Fibroblast of skin of right biceps (primary cell): Measurements from ENCODE around the gene LHX3.
A peak's percentile ranks its signal among the peaks of the same experiment; 100 is the strongest.

Source experiments
- DNase-seq: peaks from one replicate; pipeline ENCODE4 v3.0.0-alpha.2; 2013

The LHX3 gene

DNA sequence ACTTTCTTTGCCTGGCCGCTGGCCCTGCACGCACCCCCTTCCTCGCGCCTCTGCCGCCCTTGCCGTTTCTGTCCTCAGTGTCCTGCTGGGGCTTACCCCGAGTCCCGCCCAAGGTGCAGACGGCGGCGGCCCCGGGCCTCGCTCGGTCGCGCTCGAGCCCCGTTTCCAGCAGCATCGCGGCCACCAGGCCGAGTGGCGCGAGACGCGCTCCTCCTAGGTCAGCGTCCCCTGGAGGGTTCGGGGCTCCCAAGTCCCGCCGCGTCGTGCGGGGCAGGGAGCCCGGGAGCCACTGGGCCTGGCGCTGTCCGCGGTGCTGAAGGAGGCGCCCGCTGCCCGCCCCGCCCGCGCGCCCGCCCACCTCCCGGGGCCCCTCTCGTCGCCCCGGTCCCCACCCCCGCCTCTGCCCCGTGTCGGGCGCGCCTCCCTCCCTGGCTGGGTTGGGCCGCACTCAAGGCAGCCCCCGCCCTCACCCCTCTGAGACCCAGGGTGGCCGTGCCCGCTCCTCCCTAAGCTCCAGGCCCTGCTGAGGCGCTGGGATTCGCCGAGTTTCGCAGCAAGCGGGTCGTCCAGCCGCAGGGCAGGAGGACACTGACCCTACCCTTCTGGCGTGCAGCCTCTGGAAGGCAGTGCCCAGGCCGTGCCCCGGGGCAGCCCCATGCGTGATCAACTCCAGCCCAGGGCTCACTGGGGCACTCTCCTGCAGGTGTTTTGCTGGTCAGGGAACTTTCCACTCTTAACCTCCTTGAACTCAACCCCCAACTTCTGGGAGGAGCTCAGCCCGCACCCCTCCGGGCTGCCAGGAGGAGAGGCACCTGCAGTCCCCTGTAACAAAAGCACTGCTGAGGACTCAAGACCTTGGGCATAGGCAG lies at the start of gene LHX3:
TSS of gene LHX3 (minus strand) at position 291 of the 869 bp plus-strand sequence. CDS start at position 175, 116 bp downstream.
- DNase-seq = peak; percentile 30

DNA sequence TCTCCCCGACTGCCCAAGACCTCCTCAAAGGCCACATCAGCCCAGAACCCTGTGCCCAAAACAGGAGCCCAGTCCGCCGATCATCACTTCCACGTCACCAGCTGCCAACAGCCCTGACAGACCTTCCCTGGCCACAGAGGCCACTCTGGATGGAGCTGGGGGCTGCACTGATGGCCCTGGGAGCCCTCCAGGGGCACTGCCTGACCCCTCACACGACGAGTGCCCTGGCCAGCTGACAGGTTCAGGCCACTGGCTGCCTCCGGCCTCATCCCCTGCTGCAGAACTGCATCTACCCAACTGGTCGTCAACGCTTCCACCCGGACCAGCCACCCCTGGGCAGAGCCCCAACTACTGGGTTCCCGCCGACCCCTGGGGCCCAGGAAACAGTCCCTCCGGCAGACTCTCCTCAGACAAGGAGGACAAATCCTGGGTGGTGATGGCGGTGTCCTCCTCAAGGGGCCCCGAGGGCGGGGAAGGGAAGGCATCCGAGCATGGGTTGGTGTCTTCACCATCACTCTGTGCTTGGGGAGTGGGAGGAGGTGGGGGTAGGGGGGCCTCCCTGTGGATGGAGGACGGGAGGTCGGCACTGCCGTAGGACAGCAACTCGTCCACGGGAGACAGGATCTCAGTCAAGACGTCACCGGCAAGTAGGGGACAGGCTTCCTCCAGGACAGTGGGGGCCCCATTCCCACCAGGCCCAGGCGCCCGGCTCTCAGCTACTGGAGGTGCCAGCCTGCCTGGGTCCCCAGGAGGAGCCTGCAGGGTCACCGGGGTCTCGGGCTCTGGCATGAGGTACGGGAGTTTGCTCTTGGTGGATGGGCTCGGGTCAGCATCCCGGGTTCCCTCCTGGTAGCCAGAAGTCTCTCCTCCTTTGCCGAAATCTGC lies 48.6 kb upstream of the LHX3 start:
- no peak for DNase-seq

DNA sequence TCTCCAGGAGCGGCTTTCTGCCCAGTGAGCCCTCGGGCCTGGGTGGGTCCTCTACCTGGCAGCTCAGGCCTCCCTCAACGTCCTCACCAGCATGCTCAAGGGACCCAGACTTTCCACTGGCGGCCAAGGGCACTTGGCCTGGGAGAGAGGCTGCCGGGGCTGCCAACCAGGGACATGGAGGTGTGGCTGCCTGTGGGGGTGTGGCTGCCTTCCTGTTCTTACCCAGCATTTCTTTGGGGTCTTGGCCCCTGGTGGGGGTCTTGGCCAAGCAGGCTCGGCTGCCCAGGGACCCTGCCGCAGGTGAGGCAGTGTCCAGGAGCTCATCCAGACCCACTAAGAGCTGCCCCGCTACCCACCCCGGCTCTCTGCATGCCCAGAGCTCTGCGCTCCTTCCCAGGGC lies 47.9 kb upstream of the LHX3 start:
- DNase-seq = no peak

DNA sequence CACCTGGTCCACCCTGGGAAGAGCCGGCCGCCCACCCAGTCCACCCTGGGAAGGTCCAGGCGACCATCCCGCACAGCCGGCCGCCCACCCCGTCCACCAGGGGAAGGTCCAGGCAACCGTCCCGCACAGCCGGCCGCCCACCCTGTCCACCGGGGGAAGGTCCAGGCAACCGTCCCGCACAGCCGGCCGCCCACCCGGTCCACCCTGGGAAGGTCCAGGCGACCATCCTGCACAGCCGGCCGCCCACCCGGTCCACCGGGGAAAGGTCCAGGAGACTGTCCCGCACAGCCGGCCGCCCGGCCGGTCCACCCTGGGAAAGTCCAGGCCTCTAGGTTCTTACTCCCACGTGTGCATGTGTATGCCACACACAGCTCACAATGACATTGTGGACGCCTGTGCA lies 47.4 kb upstream of the LHX3 start:
- no peak for DNase-seq

DNA sequence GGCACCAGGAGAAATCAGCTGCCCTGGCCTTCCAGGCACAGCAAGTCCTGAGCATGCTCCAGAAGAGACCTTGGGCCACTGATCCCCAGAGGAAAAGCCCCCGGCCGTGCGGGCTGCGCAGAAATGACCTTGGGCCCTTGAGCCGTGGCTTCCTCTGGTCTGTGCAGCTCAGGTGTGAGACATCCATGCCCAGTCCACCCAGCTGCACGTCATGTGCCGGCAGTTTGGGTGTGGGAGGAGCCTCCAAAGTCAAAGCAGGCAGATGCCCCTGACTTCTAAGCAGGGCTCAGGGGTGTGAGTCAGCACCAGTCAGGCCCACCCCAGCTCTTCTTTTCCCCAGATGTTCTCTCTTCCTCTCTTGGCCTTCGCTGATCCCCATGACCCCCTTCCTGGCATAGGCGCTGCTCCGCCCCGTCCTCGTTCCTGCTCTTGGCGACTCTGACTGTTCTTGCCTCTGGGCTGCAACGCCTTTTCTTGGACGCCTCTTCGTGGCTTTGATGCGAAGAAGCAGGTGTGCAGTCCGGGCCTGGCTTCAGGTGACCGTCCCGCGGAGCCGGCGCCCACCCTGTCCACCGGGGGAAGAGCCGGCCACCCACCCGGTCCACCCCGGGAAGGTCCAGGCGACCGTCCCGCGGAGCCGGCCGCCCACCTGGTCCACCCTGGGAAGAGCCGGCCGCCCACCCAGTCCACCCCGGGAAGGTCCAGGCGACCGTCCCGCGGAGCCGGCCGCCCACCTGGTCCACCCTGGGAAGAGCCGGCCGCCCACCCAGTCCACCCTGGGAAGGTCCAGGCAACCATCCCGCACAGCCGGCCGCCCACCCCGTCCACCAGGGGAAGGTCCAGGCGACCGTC lies 46.6 kb upstream of the LHX3 start:
- DNase-seq = no peak

DNA sequence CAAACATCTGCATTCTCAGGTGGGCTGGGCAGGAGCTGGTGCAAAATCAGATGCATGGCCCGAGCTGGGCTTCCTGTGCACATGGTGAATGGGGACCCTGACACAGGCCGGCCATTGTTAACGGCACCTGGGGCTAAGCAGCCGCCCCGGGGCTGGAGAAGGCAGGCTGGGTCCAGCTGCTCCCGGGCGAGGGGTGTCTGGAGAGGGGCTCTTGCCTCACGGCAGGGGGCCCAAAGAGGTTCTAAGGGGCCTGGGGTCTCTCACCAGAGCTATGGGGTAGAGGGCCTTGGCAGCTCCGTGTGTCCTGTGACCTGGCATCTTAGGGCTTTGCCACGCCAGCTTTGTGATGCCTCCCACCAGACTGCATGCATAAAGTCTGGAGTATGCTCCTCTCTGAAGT lies 45.7 kb upstream of the LHX3 start:
- no peak for DNase-seq

DNA sequence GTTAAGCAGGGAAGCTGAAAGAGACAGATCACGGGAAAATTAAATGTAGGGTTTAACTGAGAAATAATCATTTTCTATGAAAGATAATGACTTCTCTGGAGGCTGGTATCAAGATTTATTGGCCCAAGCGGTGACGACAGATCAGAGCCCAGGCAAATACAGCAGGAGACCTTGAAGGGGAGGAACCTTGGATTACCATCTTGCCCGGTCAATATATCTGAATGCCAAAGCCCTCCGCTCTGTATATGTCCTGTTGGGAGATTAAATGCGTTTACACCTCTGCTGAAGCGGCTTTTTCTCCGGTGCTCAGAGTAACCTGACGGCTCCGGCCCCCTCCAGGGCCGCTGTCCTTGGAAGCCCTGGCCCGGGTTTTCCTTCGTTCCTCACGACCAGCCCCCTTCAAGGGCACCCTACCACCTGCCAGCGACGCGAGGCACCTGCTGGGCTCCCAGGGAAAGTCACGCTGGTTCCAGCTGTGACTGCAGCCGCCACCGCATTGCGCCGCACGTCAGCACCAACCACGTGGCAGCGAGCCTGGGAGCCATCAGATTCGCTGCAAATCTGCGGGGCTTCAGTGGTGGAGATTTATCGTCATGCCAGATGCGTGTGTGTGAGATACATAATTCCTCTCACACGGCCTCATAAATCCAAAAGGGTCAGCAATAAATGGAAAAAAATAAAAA lies 45.1 kb upstream of the LHX3 start:
- no peak for DNase-seq

DNA sequence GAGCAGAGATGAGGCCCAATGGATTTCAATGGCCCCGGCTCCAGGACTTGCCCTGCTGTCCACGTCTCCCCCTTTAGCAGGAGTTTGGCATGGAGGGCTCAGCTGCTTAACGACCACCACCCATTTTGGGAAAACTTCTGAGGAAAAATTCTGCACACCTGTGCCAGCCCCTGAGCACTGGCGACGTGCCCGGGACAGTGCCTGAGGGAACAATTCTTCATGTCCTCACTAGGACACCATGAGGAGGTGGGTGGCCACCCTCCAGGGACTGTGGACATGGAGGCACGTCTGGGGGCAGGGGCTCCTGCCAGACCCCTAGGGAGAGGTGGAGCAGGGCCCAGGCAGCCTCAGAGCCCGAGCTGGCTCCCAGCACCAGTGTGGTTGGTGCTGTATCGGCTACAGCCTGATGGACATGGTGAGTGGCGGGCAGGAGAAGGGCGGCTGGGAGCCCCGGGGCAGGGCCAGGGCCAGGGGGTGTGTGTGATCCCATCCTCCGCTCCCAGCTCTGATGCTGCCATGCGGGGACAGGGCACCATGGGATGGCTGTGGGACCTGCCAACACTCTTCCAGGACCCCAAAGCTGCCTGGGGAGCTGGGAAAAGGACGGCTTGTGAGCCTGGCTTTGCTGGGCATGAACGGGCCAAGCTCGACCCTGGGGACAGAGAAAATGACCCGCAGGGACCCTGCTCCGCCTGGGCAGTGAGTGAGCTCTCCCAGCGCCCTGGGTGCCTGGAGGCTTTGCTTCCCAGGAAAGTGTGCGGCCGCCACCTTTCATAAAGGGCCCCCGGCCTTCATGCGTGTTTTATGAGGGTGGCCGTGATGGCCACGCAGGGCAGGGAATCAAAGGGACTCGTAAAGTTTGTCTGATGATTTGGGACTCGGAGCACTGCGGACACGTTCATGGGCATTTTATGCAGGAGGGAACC lies 44.3 kb upstream of the LHX3 start:
- DNase-seq = no peak

DNA sequence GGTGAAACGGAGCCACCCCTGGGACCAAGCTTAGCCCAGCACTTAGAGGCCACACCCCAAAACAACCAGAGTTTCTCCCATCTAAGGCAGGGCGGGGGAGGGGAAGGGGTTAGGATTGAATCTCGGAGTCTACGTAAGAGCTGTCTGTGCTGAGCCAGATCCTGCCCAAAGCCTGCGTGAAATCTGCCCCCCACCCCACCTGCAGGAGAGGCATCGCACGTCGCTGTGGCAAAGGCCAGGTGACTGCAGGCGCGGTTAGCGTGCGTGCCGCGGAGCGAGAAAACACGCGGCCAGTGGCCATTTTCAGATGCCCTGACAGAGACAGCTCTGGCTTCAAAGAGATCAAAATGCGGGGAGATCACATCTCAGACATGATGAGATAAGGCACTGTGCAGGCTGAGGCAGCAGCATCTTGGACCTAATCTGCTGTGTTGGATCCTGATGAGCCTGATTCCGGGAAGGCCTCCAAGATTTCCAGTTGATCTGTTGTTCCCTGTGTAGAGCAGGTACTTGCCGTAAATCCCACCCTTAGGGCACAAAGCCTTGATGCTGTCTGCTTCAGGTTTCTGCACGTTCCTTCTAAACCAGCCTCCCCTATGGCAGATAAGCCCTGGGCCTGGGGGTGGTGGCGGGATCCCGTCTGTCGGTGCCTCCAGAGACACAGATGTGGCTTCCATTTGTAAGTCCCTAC lies 43.2 kb upstream of the LHX3 start:
- DNase-seq = no peak

DNA sequence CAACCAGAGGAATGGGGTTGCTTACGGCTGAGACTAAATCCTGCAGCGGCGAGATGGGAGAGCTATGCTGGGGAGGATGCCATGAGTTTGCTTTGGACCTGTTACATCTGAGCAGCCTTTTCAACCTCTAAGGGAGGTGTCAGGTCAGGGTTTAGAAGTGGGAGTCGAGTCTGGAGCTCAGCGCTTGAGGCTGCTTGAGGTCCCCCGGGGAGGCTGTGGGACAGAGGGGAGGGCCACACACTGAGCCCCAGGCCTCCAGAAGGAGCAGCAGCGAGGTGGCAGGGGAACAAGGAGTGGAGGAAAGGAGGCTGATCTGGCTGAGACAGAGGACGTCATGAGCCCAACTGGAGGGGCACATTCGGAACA lies 42.6 kb upstream of the LHX3 start:
- DNase-seq = no peak

DNA sequence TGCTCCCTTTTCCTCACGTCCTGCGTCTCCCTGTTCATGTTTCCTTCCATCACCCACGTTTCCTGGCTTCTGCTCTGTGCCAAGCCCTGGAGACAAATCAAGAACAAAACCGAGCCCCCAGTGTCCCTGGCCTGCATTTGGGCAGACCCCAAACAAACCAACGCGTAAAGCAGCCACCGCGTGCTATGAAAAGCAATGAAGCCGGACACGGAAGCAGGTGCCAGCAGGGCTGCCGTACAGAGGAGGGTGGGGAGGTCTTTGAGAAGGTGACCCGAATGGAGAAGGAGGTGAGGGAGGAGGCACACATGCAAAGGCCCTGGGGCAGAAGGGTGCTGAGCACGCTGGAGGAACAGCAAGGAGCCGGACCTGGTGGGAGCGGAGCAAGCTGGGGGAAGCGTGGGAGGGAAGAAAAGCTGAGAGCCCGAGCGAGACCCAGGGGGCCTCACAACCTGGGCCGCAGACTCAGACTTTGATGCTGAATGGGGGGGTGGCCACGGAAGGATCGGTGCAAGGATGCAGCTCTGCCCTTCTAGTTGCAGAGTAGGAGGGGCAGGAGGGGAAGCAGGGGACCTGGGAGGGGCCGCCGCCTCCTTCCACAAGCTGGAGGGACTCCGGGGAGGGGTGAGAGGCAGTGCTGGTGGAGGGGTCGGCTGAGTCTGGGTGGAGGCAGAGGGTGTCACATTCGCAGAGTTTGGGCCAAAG lies 42.1 kb upstream of the LHX3 start:
- DNase-seq = no peak

DNA sequence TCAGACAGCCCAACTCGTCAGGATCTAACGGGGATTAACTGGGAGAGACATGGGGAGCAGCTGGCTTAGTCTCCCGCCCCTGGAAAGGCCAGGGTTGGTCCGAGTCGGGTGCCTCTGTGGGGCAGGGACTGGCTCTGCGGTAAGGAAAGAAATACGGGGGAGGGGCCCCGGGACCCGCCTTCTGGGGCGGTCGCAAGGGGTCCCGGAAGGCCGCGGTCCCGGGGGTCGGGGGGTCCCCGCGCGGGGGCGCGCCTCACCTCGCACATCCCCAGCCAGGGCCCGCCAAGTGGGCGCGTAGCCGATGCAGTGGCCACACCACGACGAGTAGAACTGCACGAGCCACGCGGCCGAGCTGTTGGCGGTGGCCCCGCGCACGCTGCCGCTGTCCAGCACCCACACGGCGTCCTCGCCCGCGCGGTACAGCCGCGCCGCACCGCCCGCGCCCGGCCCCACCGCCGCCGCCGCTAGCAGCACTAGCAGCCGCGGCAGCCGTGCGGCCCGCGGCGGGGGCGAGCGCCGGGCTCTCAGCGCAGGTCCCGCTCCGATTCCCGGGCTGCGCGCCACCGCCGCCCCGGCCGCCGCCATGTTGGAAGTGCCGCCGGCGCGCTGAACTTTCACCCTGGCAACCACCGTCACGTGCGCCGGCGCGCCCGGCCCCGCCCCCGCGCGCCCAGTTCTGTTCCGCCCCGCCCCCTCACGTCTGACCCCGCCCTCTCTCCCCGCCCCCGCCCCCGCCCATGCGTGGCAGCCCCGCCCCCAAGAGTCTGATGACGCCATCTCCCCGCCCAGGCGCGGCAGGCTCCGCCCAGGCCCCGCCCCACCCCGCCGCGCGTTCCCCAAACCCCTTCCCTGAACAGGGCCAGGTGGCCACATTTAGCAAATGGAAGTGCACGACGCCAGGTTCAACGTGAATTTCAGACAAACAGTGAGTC lies 40.6 kb upstream of the LHX3 start, which contains the start of gene QSOX2:
TSS of gene QSOX2 (minus strand) at position 594 of the 932 bp plus-strand sequence. CDS start at position 585, 9 bp downstream.
- DNase-seq = peak; percentile 77

DNA sequence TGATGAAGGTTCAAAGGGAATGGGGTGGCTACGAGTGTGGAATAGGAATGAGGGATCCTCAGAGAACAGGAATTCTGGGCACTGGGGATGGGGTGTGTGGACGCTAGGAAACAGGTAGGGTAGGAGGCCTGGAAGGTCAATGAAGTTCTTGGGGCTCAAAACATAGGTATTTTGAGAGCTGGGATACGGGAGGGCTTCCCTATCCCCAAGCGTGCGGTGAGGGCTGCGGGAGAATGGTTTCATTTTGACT lies 40.0 kb upstream of the LHX3 start:
- DNase-seq = no peak

DNA sequence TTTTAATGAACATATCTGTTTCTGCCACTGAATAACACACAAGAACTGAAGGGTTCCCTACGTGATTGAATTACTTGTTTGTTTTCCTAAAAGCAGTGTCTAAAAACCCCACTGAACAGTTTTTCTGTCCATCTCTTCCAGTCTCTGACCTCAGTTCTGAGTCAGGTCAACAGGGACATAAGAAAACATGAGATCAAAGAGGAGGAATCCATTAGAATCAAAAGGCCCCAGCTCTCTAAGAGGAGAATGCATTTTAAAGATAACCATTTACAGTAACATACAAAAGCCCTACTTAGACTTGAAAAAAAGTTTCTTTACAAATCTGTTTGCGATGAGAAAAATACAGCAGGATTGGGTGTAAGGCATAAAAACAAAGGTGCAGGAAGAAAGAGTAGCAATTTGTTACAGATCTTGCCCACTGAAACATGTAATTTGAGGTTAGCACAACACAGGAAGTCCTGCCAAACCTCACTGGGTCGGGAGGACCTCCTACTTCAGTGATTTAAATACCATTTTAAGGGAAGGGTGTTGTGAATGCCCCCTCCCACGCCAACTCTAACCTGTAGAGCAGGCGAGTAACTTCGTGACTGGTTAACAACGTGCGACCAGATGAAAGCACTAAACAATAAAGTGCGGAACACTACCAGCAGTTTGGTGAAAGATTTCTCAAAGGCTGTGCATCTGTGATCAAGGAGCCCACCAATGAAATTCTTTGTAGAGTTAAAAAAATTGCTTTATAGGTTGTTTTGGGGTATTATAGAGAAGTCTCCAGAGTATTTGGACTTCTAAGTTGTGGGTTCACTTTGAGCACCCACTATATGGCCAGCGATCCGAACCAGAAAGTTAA lies 39.4 kb upstream of the LHX3 start:
- DNase-seq = no peak

DNA sequence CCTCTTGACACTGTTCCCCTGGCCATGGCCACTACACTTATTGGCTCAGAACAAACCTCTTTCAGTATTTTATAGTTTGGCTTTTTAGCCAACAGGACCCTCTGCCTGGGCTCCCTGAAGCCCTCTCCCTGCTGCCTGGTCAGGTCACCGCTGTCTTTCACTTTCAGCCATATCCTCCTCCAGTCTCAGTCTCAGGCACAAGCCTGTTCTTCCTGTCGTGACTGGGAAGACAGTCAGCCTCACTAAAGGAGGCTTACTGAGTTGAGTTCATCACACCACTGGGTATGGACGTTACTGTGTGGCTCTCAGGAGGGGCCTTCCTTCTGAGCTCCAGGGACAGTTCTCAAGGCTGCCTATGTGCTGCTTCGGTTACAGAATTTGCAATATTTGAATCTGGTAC lies 38.7 kb upstream of the LHX3 start:
- no peak for DNase-seq

DNA sequence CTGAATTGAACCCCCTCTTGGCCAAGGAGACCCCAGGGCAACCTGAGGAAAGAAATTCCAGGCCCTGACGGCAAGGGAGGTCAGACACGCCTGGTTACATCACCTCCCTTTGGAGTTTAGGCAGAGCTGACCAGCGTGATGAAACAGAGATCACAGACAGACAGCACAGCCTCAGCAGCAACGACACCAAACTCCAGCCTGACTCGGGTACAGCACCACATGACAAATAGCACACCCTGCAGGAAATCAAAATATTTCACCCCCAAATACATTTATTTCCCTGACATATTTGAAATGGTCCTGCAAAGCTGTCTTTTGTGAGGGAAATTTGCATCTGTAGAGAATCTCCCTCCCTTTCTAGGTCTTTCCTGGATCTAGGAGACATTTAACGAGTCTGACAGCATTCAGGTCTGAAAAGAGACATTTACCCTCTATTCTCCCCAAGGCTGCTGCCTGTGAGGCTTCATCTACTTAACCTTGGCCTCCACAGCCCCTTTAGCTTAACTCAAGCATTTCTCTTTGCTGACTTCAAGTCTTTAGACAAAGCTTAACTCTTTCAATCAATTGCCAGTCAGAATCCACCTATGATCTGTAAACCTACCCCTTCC lies 38.1 kb upstream of the LHX3 start:
- DNase-seq = no peak

DNA sequence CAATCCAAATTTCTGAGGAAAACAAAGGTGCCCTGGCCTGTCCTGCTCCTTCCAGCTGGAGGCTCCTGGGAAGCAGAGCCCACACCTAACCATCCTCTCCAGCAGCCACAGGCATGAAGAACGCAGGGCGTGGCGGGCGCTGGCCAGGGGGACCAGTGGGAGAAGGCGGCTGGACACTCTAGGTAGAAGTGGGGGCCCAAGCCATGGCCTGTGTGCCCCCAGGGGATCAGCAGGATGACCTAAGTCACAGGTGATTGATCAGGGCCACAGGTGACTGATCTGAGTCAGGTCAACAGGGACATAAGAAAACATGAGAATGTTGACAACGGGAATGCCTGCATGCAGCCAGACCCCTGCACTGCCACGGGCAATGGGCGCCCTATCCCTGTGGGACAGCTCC lies 37.3 kb upstream of the LHX3 start:
- no peak for DNase-seq

DNA sequence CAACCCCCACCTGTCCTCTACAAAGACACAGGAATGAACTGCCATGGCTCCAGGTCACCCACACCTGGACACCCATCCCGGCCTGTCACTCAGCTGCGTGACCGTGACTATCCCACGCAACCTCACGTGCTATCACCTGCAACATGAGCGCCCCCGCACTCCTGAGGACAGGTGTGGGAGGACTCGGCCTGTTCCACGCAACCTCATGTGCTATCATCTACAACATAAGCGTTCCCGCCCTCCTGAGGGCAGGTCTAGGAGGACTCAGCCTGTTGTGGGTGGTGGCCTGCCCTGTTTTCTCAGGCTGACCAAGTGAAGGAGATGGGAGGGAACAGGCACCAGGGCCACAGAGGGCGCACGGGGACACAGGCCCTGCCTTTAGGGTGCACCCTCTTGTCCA lies 36.6 kb upstream of the LHX3 start:
- DNase-seq = no peak
